Natural killer cell (primary cell): ENCODE data around the gene GNB3. TPM values are rescaled to one million over a fixed set of nuclear protein-coding genes. Genes with fewer than 3 reads are reported as not detected.

Experiments
- ATAC-seq, 3 donors: fragments of 150-1000 bp in 2 of 3; fragments of 200-7000 bp in 1 of 3; cut with Tn5 transposase; 1 replicate in 1 of 3; 2 replicates in 2 of 3; pipeline ENCODE4 v1.10.0; 2021; ENCODE audit warnings: mild to moderate bottlenecking in 2 of 3, moderate library complexity in 2 of 3
- DNase-seq, 2 donors: peaks; one replicate each; pipeline versions ENCODE4 v3.0.0 to v3.0.0-alpha.2; 2013 to 2021; ENCODE audit warnings: mixed read lengths in 1 of 2
- H3K27ac ChIP-seq: one replicate; pipeline ENCODE4 v1.5.1; 2013; ENCODE audit warnings: mild to moderate bottlenecking, low read length
- H3K27me3 ChIP-seq: one replicate; pipeline ENCODE4 v1.6.1; 2013; ENCODE audit warnings: low read length; ENCODE audit not compliant: control insufficient read depth, insufficient read depth
- H3K36me3 ChIP-seq: one replicate; pipeline ENCODE4 v1.6.1; 2013; ENCODE audit warnings: low read length; ENCODE audit not compliant: control insufficient read depth, insufficient read depth
- H3K4me1 ChIP-seq: one replicate; pipeline ENCODE4 v1.6.1; 2013; ENCODE audit warnings: low read length; ENCODE audit not compliant: control insufficient read depth, insufficient read depth
- H3K4me3 ChIP-seq: one replicate; pipeline ENCODE4 v1.5.1; 2013; ENCODE audit warnings: low read length
- H3K9me3 ChIP-seq: one replicate; pipeline ENCODE4 v1.6.1; 2013; ENCODE audit warnings: low read length; ENCODE audit not compliant: control insufficient read depth, insufficient read depth
- H3K27ac Mint-ChIP-seq, 2 donors: one replicate each; pipeline ENCODE4 v1.8.0; 2022; ENCODE audit warnings: mild to moderate bottlenecking in 2 of 2, mixed read lengths in 2 of 2, moderate library complexity in 1 of 2
- H3K27me3 Mint-ChIP-seq, 2 donors: one replicate each; pipeline ENCODE4 v1.8.0; 2022; ENCODE audit warnings: low read depth in 2 of 2, mixed read lengths in 2 of 2
- H3K36me3 Mint-ChIP-seq: one replicate; pipeline ENCODE4 v1.8.0; 2022; ENCODE audit warnings: mixed read lengths
- H3K4me1 Mint-ChIP-seq, 2 donors: one replicate each; pipeline ENCODE4 v1.8.0; 2022; ENCODE audit warnings: mixed read lengths in 2 of 2
- H3K4me3 Mint-ChIP-seq: one replicate; pipeline ENCODE4 v1.8.0; 2022; ENCODE audit warnings: mild to moderate bottlenecking, moderate library complexity, mixed read lengths
- H3K9me3 Mint-ChIP-seq, 2 donors: one replicate each; pipeline ENCODE4 v1.8.0; 2022; ENCODE audit warnings: mixed read lengths in 2 of 2
- WGBS: methylation state at CpG from one replicate; pipeline ENCODE4 v1.1.7; 2013; ENCODE audit warnings: missing lambda C conversion rate; ENCODE audit not compliant: insufficient coverage; 5-methylcytosine and 5-hydroxymethylcytosine counted together
- intact Hi-C: fragments of 100-400 bp; cut with micrococcal nuclease; formaldehyde crosslinking; loops from one replicate; pipeline ENCODE4 v1.14.2; 2022
- total RNA-seq, 4 donors: library from RNA; stranded (reverse); fragments of 120-200 nt in 1 of 4; gene quantifications; one replicate each; pipeline versions ENCODE4 v1.2.3 to v1.2.4, GENCODE V29; 2013 to 2022
- TF ChIP-seq, protein P1 (sequence below): fragments of 200-600 bp; IDR thresholded peaks from one replicate; pipeline ENCODE4 v1.8.0; 2022; ENCODE audit warnings: antibody characterized with exemption

GNB3 gene
- total RNA-seq, 3 donors from 2014 or later (not counting 1 experiment from before 2014, with no cell fraction given) = not detected

DNA sequence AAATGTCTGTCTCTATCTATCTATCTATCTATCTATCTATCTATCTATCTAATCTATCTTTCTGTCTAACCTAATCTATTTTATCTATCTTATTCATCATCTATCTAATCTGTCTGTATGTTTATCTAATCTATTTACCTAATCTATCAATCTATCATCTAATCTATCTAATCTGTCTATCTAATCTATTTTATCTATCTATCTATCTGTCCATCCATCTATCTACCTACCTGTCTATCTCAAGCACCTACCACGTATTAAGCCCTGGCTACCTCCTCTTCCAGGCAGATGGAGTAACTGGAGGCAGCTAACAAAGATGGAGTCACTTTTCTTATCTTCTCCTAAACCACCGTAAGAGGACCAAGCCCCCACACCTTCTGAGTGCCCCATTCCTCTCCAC is 45.6 kb upstream of the GNB3 start:
- Histone ChIP-seq H3K9me3 (no peaks in the 10 kb centered on the region), H3K4me3 (no peak overlapping the region), H3K4me1 (peaks cover 16% of the 10 kb centered on the region), H3K27ac (no peak overlapping the region), H3K36me3 (no peaks in the 10 kb centered on the region), H3K27me3 (peaks cover 3% of the 10 kb centered on the region)
- Mint-ChIP-seq H3K27me3 (peaks cover 28 to 53% of the 10 kb centered on the region in 2 donors), H3K9me3 (no peaks in the 10 kb centered on the region), H3K4me1 (peaks cover 0 to 13% of the 10 kb centered on the region in 2 donors), H3K36me3 (no peaks in the 10 kb centered on the region), H3K27ac (no peak overlapping the region), H3K4me3 (no peak overlapping the region)
- TF ChIP-seq, protein P1, sequence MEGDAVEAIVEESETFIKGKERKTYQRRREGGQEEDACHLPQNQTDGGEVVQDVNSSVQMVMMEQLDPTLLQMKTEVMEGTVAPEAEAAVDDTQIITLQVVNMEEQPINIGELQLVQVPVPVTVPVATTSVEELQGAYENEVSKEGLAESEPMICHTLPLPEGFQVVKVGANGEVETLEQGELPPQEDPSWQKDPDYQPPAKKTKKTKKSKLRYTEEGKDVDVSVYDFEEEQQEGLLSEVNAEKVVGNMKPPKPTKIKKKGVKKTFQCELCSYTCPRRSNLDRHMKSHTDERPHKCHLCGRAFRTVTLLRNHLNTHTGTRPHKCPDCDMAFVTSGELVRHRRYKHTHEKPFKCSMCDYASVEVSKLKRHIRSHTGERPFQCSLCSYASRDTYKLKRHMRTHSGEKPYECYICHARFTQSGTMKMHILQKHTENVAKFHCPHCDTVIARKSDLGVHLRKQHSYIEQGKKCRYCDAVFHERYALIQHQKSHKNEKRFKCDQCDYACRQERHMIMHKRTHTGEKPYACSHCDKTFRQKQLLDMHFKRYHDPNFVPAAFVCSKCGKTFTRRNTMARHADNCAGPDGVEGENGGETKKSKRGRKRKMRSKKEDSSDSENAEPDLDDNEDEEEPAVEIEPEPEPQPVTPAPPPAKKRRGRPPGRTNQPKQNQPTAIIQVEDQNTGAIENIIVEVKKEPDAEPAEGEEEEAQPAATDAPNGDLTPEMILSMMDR = no peak
- WGBS = 93% methylated on average over 2 of the region's 2 CpGs
- DNase-seq (no peak), ATAC-seq (no peak)
- intact Hi-C loops = no loop called here

GRCh38 chr12:6796576-6796975 is 44.1 kb upstream of the GNB3 start:
- no peak overlapping the region for H3K4me3 ChIP-seq
- H3K4me3 Mint-ChIP-seq = no peak overlapping the region
- no peaks in the 10 kb centered on the region for H3K9me3 Mint-ChIP-seq
- DNase-seq = no peak
- H3K4me1 ChIP-seq = peaks cover 16% of the 10 kb centered on the region
- ATAC-seq = no peak
- TF ChIP-seq, protein P1 = no peak
- H3K27me3 ChIP-seq = peaks cover 6% of the 10 kb centered on the region
- 92% methylated on average over 4 of the region's 4 CpGs for WGBS
- H3K36me3 ChIP-seq = no peaks in the 10 kb centered on the region
- no peak overlapping the region for H3K27ac Mint-ChIP-seq
- peaks cover 28 to 53% of the 10 kb centered on the region in 2 donors for H3K27me3 Mint-ChIP-seq
- H3K4me1 Mint-ChIP-seq = peaks cover 0 to 13% of the 10 kb centered on the region in 2 donors
- intact Hi-C loops = no loop called here
- H3K27ac ChIP-seq = no peak overlapping the region
- H3K36me3 Mint-ChIP-seq = no peaks in the 10 kb centered on the region
- no peaks in the 10 kb centered on the region for H3K9me3 ChIP-seq

GRCh38 chr12:6799147-6799546 is 41.6 kb upstream of the GNB3 start:
- Mint-ChIP-seq H3K36me3 (no peaks in the 10 kb centered on the region), H3K4me1 (no peaks in the 10 kb centered on the region), H3K4me3 (no peak overlapping the region), H3K27me3 (peaks cover 14 to 28% of the 10 kb centered on the region in 2 donors), H3K27ac (no peak overlapping the region), H3K9me3 (no peaks in the 10 kb centered on the region)
- Histone ChIP-seq H3K27me3 (peaks cover 6% of the 10 kb centered on the region), H3K27ac (no peak overlapping the region), H3K9me3 (no peaks in the 10 kb centered on the region), H3K4me3 (no peak overlapping the region), H3K4me1 (no peaks in the 10 kb centered on the region), H3K36me3 (no peaks in the 10 kb centered on the region)
- intact Hi-C loops = no loop called here
- no peak for DNase-seq
- WGBS = 94% methylated on average over 5 of the region's 5 CpGs
- ATAC-seq = no peak
- TF ChIP-seq, protein P1 = no peak

DNA sequence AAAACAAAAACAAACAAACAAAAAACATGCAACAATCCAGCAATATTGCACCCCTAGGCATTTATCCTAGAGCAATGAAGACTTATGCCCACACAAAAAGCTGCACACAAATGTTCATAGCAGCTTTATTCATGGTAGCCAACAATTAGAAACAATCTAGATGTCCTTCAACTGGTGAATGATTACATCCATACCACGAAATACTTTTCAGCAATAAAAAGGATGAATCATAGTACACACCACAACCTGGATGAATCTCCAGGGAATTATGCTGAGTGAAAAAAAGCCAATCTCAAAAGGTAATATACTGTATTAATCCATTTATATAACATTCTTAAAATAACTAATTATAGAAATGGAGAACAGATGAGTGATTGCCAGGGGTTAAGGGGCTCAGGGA is 33.6 kb upstream of the GNB3 start:
- H3K4me1 ChIP-seq = no peaks in the 10 kb centered on the region
- Mint-ChIP-seq H3K4me1 (no peaks in the 10 kb centered on the region), H3K4me3 (no peak overlapping the region), H3K9me3 (no peaks in the 10 kb centered on the region), H3K36me3 (no peaks in the 10 kb centered on the region), H3K27ac (no peak overlapping the region), H3K27me3 (peaks cover 6 to 14% of the 10 kb centered on the region in 2 donors)
- no peaks in the 10 kb centered on the region for H3K9me3 ChIP-seq
- no peak for ATAC-seq
- H3K36me3 ChIP-seq = no peaks in the 10 kb centered on the region
- DNase-seq = no peak
- no peak overlapping the region for H3K4me3 ChIP-seq
- no CpG with 5 or more reads among the region's 1 CpG for WGBS
- no peaks in the 10 kb centered on the region for H3K27me3 ChIP-seq
- H3K27ac ChIP-seq = no peak overlapping the region
- TF ChIP-seq, protein P1 = no peak
- intact Hi-C loops = no loop called here
